Measurements from ENCODE around the gene OAS2. TPM values are rescaled to one million over a fixed set of nuclear protein-coding genes. Genes with fewer than 3 reads are reported as not detected.

OAS2 gene
- total RNA-seq, 2 donors from 2014 or later, result 44.6 to 64.8 TPM

DNA sequence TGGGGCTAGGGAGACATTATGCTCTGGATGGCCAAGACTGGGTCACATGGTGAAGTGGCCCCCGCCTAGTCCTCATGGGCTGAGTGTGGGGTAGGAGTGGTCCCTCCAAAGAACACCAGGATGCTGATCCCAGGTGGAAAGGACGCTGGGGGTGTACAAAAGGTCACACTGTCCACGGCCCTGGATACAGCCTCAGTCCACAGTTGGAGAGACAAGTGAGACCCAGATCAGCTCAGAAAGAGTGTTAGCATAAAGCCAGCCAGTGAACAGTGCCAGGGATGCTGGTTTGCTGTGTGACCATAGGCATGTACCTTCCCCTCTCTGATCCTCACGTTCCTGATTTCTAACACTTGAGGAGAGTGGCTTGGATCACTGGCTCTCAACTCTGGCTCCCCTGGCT is 13.4 kb upstream of the OAS2 start:
- no peaks in the 10 kb centered on the region for H3K9me3 Mint-ChIP-seq
- H3K27me3 Mint-ChIP-seq, result no peaks in the 10 kb centered on the region
- no peak for ATAC-seq (replicated peaks)
- H3K27ac Mint-ChIP-seq, result no peak overlapping the region
- H3K4me1 Mint-ChIP-seq, result peaks cover 4% of the 10 kb centered on the region
- peaks cover 79% of the 10 kb centered on the region for H3K36me3 Mint-ChIP-seq (ENCODE audit: low read depth)
- no peak overlapping the region for H3K4me3 Mint-ChIP-seq

DNA sequence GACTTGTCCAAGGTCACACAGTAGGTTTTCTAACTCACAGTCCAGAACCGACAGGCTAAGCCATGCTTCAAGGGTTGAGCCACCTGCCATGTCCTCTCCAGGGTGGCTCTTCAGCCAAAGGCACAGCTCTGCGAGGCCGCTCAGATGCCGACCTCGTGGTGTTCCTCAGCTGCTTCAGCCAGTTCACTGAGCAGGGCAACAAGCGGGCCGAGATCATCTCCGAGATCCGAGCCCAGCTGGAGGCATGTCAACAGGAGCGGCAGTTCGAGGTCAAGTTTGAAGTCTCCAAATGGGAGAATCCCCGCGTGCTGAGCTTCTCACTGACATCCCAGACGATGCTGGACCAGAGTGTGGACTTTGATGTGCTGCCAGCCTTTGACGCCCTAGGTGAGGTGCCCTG is 12.7 kb upstream of the OAS2 start:
- Mint-ChIP-seq H3K36me3 (ENCODE audit: low read depth) (peaks cover 77% of the 10 kb centered on the region), H3K27me3 (no peaks in the 10 kb centered on the region), H3K4me3 (no peak overlapping the region), H3K9me3 (no peaks in the 10 kb centered on the region), H3K27ac (no peak overlapping the region), H3K4me1 (peaks cover 4% of the 10 kb centered on the region)
- no peak for ATAC-seq (replicated peaks)

DNA sequence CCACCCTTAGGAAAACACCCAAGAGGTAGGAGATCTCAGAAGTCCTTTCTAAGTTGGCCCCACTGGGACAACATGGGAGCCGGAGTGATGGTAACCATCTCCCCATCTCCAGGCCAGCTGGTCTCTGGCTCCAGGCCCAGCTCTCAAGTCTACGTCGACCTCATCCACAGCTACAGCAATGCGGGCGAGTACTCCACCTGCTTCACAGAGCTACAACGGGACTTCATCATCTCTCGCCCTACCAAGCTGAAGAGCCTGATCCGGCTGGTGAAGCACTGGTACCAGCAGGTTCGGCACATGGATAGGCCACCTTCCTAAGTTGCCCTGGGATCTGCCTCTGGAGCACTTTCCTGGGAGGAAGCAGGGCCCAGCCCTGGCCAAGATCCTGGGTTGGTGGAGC is 11.0 kb upstream of the OAS2 start:
- Mint-ChIP-seq H3K36me3 (ENCODE audit: low read depth) (peaks cover 60% of the 10 kb centered on the region), H3K4me3 (no peak overlapping the region), H3K27me3 (no peaks in the 10 kb centered on the region), H3K9me3 (no peaks in the 10 kb centered on the region), H3K4me1 (no peaks in the 10 kb centered on the region), H3K27ac (no peak overlapping the region)
- no peak for ATAC-seq (replicated peaks)

DNA sequence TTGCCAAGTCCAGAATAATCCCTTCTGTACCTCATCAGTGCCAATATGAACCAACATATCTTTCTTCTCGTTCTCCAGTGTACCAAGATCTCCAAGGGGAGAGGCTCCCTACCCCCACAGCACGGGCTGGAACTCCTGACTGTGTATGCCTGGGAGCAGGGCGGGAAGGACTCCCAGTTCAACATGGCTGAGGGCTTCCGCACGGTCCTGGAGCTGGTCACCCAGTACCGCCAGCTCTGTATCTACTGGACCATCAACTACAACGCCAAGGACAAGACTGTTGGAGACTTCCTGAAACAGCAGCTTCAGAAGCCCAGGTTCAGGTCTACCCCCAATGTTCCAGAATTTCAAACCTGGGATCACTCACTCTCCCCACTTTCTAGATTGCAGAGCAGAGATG is 10.5 kb upstream of the OAS2 start:
- no peak overlapping the region for H3K27ac Mint-ChIP-seq
- H3K4me1 Mint-ChIP-seq, result no peaks in the 10 kb centered on the region
- no peak overlapping the region for H3K4me3 Mint-ChIP-seq
- no peaks in the 10 kb centered on the region for H3K27me3 Mint-ChIP-seq
- peaks cover 55% of the 10 kb centered on the region for H3K36me3 Mint-ChIP-seq (ENCODE audit: low read depth)
- no peaks in the 10 kb centered on the region for H3K9me3 Mint-ChIP-seq
- ATAC-seq (replicated peaks), result no peak

DNA sequence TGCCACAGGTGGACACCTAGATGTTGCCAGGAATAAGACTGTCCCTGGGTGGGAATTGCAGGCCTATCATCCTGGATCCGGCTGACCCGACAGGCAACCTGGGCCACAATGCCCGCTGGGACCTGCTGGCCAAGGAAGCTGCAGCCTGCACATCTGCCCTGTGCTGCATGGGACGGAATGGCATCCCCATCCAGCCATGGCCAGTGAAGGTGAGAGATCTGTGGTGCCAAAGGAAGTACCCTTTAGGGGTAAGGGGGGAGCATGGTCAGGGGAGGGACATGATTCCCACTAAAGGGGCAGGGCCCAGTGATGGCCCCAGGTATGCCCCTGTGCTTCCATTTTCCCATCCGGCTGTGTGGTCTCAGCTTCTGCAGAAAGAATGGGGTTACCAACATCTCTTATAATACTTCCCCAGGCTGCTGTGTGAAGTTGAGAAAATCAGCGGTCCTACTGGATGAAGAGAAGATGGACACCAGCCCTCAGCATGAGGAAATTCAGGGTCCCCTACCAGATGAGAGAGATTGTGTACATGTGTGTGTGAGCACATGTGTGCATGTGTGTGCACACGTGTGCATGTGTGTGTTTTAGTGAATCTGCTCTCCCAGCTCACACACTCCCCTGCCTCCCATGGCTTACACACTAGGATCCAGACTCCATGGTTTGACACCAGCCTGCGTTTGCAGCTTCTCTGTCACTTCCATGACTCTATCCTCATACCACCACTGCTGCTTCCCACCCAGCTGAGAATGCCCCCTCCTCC is 8.6 kb upstream of the OAS2 start:
- H3K27ac Mint-ChIP-seq, result no peak overlapping the region
- no peaks in the 10 kb centered on the region for H3K9me3 Mint-ChIP-seq
- no peaks in the 10 kb centered on the region for H3K27me3 Mint-ChIP-seq
- H3K4me1 Mint-ChIP-seq, result no peaks in the 10 kb centered on the region
- peaks cover 36% of the 10 kb centered on the region for H3K36me3 Mint-ChIP-seq (ENCODE audit: low read depth)
- ATAC-seq (replicated peaks), result no peak
- no peak overlapping the region for H3K4me3 Mint-ChIP-seq

DNA sequence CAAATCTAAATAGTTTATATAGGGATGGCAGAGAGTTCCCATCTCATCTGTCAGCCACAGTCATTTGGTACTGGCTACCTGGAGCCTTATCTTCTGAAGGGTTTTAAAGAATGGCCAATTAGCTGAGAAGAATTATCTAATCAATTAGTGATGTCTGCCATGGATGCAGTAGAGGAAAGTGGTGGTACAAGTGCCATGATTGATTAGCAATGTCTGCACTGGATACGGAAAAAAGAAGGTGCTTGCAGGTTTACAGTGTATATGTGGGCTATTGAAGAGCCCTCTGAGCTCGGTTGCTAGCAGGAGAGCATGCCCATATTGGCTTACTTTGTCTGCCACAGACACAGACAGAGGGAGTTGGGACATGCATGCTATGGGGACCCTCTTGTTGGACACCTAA is 7.9 kb upstream of the OAS2 start:
- Mint-ChIP-seq H3K27me3 (no peaks in the 10 kb centered on the region), H3K4me1 (no peaks in the 10 kb centered on the region), H3K9me3 (no peaks in the 10 kb centered on the region), H3K36me3 (ENCODE audit: low read depth) (peaks cover 34% of the 10 kb centered on the region), H3K4me3 (no peak overlapping the region), H3K27ac (no peak overlapping the region)
- no peak for ATAC-seq (replicated peaks)

DNA sequence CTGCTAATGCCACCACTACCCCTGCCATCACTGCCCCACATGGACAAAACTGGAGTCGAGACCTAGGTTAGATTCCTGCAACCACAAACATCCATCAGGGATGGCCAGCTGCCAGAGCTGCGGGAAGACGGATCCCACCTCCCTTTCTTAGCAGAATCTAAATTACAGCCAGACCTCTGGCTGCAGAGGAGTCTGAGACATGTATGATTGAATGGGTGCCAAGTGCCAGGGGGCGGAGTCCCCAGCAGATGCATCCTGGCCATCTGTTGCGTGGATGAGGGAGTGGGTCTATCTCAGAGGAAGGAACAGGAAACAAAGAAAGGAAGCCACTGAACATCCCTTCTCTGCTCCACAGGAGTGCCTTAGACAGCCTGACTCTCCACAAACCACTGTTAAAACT is 7.1 kb upstream of the OAS2 start:
- no peak for ATAC-seq (replicated peaks)
- peaks cover 33% of the 10 kb centered on the region for H3K36me3 Mint-ChIP-seq (ENCODE audit: low read depth)
- H3K27ac Mint-ChIP-seq, result no peak overlapping the region
- no peaks in the 10 kb centered on the region for H3K27me3 Mint-ChIP-seq
- no peak overlapping the region for H3K4me3 Mint-ChIP-seq
- no peaks in the 10 kb centered on the region for H3K4me1 Mint-ChIP-seq
- no peaks in the 10 kb centered on the region for H3K9me3 Mint-ChIP-seq

DNA sequence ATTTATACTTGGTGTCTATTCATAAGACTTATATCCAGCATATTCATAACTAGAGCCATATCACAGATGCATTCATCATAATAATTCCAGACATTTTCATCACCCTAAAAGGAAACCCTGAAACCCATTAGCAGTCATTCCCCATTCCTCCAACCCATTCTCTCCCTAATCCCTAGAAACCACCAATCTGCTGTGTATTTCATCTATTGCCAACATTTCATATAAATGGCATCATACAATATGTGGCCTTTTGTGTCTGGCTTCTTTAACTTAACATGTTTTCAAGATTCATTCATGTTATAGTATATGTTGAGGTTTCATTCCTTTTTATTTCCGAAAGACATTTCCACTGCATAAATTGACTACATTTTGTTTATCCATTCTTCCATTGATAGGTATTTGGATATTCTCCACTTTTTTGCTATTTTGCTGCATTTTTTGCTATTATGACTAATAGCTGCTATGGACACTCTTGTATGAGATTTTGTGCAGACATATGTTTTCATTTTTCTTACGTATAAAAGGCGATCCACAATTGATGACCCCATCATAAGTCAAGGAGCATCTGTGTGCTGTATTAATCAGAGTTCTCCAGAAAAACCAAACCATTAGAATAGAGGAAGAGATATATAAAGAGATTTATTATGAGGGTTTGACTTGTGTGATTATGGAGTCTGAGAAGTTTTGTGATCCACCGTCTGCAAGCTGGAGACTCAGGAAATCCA is 5.1 kb upstream of the OAS2 start:
- no peak overlapping the region for H3K27ac Mint-ChIP-seq
- no peak for ATAC-seq (replicated peaks)
- no peak overlapping the region for H3K4me3 Mint-ChIP-seq
- H3K9me3 Mint-ChIP-seq, result no peaks in the 10 kb centered on the region
- H3K4me1 Mint-ChIP-seq, result no peaks in the 10 kb centered on the region
- no peaks in the 10 kb centered on the region for H3K27me3 Mint-ChIP-seq
- peaks cover 19% of the 10 kb centered on the region for H3K36me3 Mint-ChIP-seq (ENCODE audit: low read depth)

DNA sequence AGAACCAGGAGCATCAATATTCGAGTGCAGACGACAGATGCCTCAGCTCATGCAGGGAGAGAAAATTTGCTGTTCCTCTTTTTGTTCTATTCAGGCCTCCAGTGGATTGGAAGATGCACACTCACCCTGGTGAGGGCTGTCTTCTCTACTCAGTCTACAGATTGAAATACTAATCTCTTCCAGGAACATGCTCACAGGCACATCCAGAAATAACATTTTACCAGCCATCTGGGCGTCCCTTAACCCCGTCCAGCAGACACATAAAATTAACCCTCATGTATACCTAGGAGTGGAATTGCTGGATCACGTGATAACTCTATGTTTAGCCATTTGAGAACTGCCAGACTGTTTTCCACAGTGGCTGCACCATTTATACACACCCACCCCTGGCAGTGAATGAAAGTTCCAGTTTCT is 4.5 kb upstream of the OAS2 start:
- Mint-ChIP-seq H3K27ac (no peak overlapping the region), H3K4me3 (no peak overlapping the region), H3K9me3 (no peaks in the 10 kb centered on the region), H3K4me1 (no peaks in the 10 kb centered on the region), H3K27me3 (no peaks in the 10 kb centered on the region), H3K36me3 (ENCODE audit: low read depth) (peaks cover 14% of the 10 kb centered on the region)
- no peak for ATAC-seq (replicated peaks)

DNA sequence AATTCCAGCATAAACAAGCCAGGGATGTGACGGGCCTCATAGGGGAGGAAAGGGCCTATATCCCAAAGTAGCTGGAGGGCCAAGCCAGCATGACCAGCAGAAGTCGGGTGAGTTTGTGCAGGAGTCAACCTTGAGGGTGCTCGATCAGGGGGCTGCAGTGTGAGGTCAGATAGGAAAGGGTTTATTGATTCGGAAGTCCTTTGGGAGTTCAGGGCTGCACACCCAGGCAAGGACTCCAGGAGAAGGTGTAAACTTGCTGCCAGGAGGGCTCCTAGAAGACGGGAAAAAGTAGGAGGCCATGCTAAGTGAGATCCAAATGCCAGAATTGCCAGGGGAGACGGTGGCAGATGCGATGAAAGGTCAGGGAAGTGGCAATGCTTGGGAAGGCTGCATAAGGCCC is 3.4 kb upstream of the OAS2 start:
- Mint-ChIP-seq H3K4me1 (no peaks in the 10 kb centered on the region), H3K27ac (no peak overlapping the region), H3K4me3 (no peak overlapping the region), H3K36me3 (ENCODE audit: low read depth) (peaks cover 11% of the 10 kb centered on the region), H3K27me3 (no peaks in the 10 kb centered on the region), H3K9me3 (no peaks in the 10 kb centered on the region)
- ATAC-seq (replicated peaks), result no peak

DNA sequence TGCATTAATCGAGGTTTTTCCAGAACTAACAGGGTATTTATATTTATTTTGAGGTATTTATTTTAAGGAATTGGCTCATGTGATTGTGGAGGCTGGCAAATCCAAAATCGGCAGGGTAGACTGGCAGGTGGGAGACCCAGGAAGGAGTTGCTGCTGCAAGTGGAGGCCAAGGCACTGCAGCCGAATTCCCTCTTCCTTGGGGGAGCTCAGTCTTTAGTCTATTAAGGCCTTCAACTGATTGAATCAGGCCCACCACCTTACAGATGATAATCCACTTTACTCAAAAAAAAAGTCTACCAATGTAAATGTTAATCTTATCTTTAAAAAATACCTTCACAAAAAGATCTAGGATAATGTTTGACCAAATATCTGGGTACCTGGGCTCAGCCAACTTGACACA is 1.2 kb upstream of the OAS2 start:
- Mint-ChIP-seq H3K4me1 (peaks cover 16% of the 10 kb centered on the region), H3K27me3 (no peaks in the 10 kb centered on the region), H3K9me3 (no peaks in the 10 kb centered on the region), H3K27ac (peak overlapping the region; percentile 89), H3K4me3 (peak overlapping the region; percentile 80), H3K36me3 (ENCODE audit: low read depth) (peaks cover 10% of the 10 kb centered on the region)
- ATAC-seq (replicated peaks), result no peak

DNA sequence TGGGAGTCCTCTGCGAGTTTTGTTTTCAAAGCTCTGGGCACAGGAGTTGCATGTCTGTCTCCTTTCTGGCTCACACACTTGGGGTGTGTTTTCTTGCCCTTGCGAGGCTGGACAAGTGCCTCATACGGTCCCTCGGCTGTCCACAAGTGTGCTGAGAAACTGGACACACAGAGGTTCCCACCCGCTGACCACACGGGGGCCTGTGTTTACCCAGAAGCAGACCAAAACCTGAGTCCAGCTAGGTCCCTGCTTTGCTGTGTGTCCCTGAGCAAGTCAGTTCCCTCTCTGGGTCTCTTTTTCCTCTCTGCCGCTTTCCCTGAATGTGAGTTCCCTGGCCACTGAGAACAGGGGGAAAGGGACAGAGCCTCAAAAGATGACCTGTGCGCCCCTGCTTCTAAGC is 678 bp upstream of the OAS2 start:
- Mint-ChIP-seq H3K4me1 (peaks cover 21% of the 10 kb centered on the region), H3K4me3 (peak overlapping the region; percentile 80), H3K27me3 (no peaks in the 10 kb centered on the region), H3K36me3 (ENCODE audit: low read depth) (peaks cover 12% of the 10 kb centered on the region), H3K27ac (peak overlapping the region; percentile 89), H3K9me3 (no peaks in the 10 kb centered on the region)
- no peak for ATAC-seq (replicated peaks)

DNA sequence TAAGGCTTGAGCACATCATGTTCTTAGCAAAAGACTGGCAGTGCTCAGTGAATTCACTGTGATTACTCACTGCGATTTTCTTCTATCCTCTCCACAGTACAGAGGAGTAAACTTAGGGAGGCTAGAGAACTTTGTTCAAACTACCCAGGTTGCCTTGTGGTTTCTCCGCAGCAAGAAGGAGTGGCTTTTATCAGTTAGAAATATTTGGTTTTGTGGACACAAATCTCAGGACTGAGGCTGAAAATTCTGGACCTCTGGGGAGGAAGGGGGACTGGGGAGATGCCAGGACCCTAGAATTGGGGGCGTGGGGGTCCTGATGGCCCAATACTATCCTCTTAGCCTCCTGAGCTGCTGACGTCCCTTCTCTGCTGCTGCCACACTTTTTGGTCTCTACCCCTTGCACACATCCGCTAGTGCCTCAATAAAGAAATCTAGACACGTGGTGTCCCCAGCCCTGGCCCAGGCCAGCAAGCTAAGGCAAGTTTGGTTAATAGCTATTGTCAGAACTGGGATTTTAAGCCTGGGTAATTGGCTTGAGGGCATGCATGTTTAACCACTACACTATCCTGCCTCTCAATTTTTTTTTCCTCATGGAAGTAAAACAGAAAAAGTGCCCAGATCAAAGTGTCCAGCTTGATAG is 842 bp downstream of the OAS2 start:
- peaks cover 22% of the 10 kb centered on the region for H3K36me3 Mint-ChIP-seq (ENCODE audit: low read depth)
- H3K27ac Mint-ChIP-seq, result peak overlapping the region; percentile 89
- peak; percentile 58 for ATAC-seq (replicated peaks)
- H3K4me3 Mint-ChIP-seq, result peak overlapping the region; percentile 80
- no peaks in the 10 kb centered on the region for H3K27me3 Mint-ChIP-seq
- peaks cover 23% of the 10 kb centered on the region for H3K4me1 Mint-ChIP-seq
- H3K9me3 Mint-ChIP-seq, result no peaks in the 10 kb centered on the region

DNA sequence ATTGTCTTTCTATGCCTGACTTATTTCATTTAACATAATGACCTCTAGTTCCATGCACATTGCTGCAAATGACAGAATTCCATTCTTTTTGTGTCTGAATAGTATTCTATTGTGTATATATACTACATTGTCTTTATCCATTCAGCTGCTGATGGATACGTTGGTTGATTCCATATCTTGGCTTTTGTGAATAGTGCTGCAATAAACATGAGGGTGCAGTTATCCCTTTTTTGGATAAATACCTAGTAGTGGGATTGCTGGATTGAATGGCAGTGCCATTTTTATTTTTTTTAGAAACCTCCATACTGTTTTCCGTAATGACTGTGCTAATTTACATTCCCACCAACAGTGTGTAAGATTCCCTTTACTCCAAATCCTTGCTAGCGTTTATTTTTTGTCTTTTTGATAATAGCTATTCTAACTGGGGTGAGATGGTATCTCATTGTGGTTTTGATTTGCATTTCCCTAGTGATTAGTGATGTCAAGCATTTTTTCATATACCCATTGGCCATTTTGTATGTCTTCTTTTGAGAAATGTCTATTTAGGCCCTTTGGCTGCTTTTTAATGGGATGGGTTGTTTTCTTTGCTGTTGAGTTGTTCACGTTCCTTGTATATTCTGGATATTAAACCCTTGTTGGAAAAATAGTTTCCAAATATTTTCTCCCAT is 2.3 kb downstream of the OAS2 start:
- peak overlapping the region; percentile 80 for H3K4me3 Mint-ChIP-seq
- peaks cover 29% of the 10 kb centered on the region for H3K4me1 Mint-ChIP-seq
- no peak for ATAC-seq (replicated peaks)
- no peaks in the 10 kb centered on the region for H3K27me3 Mint-ChIP-seq
- H3K27ac Mint-ChIP-seq, result peak overlapping the region; percentile 89
- H3K9me3 Mint-ChIP-seq, result peaks cover 9% of the 10 kb centered on the region
- peaks cover 37% of the 10 kb centered on the region for H3K36me3 Mint-ChIP-seq (ENCODE audit: low read depth)

Measured in activated T-helper 17 cell treated with anti-CD3 and anti-CD28 coated beads, Interleukin-2, amount 50 U/mL, for 72 hours (primary cell).